ENCODE measurements around the gene APOC1. TPM values are rescaled to one million over a fixed set of nuclear protein-coding genes. Genes with fewer than 3 reads are reported as not detected.

The APOC1 gene
- total and polyA plus RNA-seq, 5 donors from 2014 or later = not detected

Other genes with a start within 250 kb of the APOC1 start
- gene CEACAM19, start 243.1 kb upstream of the APOC1 start, total RNA-seq = not detected
- not detected for gene CEACAM19, start 243.1 kb upstream of the APOC1 start, polyA plus RNA-seq
- not detected for gene CEACAM16, start 215.5 kb upstream of the APOC1 start, total RNA-seq
- not detected for gene CEACAM16, start 215.5 kb upstream of the APOC1 start, polyA plus RNA-seq
- 231 TPM for gene BCL3, start 165.9 kb upstream of the APOC1 start, total RNA-seq
- gene BCL3, start 165.9 kb upstream of the APOC1 start, polyA plus RNA-seq = 10 to 100 TPM in 1 of 4 donors, 1 to 10 TPM in 3; 3.4 to 12.5 (median 5.4) TPM
- gene CBLC, start 136.7 kb upstream of the APOC1 start, total RNA-seq = not detected
- not detected for gene CBLC, start 136.7 kb upstream of the APOC1 start, polyA plus RNA-seq
- not detected for gene BCAM, start 105.5 kb upstream of the APOC1 start, total RNA-seq
- not detected for gene BCAM, start 105.5 kb upstream of the APOC1 start, polyA plus RNA-seq
- gene NECTIN2, start 68.3 kb upstream of the APOC1 start, total RNA-seq = 1.1 TPM
- not detected for gene NECTIN2, start 68.3 kb upstream of the APOC1 start, polyA plus RNA-seq
- gene TOMM40, start 23.4 kb upstream of the APOC1 start, total RNA-seq = 26.4 TPM
- gene TOMM40, start 23.4 kb upstream of the APOC1 start, polyA plus RNA-seq = 10 to 100 TPM; 22.8 to 27.8 (median 24.8) TPM
- 1.4 TPM for gene APOE, start 8.8 kb upstream of the APOC1 start, total RNA-seq
- not detected for gene APOE, start 8.8 kb upstream of the APOC1 start, polyA plus RNA-seq
- not detected for gene APOC4, start 27.6 kb downstream of the APOC1 start, total RNA-seq
- gene APOC4, start 27.6 kb downstream of the APOC1 start, polyA plus RNA-seq = not detected
- not detected for gene APOC2, start 31.4 kb downstream of the APOC1 start, total RNA-seq
- not detected for gene APOC2, start 31.4 kb downstream of the APOC1 start, polyA plus RNA-seq
- 81.5 TPM for gene CLPTM1, start 40.8 kb downstream of the APOC1 start, total RNA-seq
- gene CLPTM1, start 40.8 kb downstream of the APOC1 start, polyA plus RNA-seq = 10 to 100 TPM; 16.7 to 20.3 (median 19.2) TPM
- 107 TPM for gene RELB, start 86.9 kb downstream of the APOC1 start, total RNA-seq
- gene RELB, start 86.9 kb downstream of the APOC1 start, polyA plus RNA-seq = 10 to 100 TPM in 2 of 4 donors, 1 to 10 TPM in 2; 5.5 to 11.4 (median 10.2) TPM
- 189 TPM for gene CLASRP, start 124.4 kb downstream of the APOC1 start, total RNA-seq
- 1 to 10 TPM; 3.9 to 4.9 (median 4.3) TPM for gene CLASRP, start 124.4 kb downstream of the APOC1 start, polyA plus RNA-seq
- gene ZNF296, start 161.9 kb downstream of the APOC1 start, total RNA-seq = 3.0 TPM
- gene ZNF296, start 161.9 kb downstream of the APOC1 start, polyA plus RNA-seq = 1 to 10 TPM; 1.8 to 2.5 (median 2.0) TPM
- 6.6 TPM for gene GEMIN7, start 164.7 kb downstream of the APOC1 start, total RNA-seq
- 10 to 100 TPM; 64.6 to 93.1 (median 79.7) TPM for gene GEMIN7, start 164.7 kb downstream of the APOC1 start, polyA plus RNA-seq
- gene PPP1R37, start 178.6 kb downstream of the APOC1 start, total RNA-seq = 17.4 TPM
- gene PPP1R37, start 178.6 kb downstream of the APOC1 start, polyA plus RNA-seq = 1 to 10 TPM in 1 of 4 donors, under 1 TPM in 3; 0.61 to 1.0 (median 0.65) TPM
- gene NKPD1, start 246.4 kb downstream of the APOC1 start, total RNA-seq = 0.72 TPM
- gene NKPD1, start 246.4 kb downstream of the APOC1 start, polyA plus RNA-seq = under 1 TPM; 0.05 to 0.28 (median 0.15) TPM

All from CD4-positive, CD25-positive, alpha-beta regulatory T cell (primary cell).